CD14-positive monocyte (primary cell): Measurements from ENCODE around the gene POU2AF1. TPM values are rescaled to one million over a fixed set of nuclear protein-coding genes. Genes with fewer than 3 reads are reported as not detected.

Experiments
- DNase-seq, 3 donors: peaks; one replicate each; pipeline ENCODE4 v3.0.0-alpha.2; 2011 to 2022
- H2AFZ ChIP-seq: 2 replicates; pipeline ENCODE4 v1.6.0; 2012; ENCODE audit warnings: mild to moderate bottlenecking, low read depth, low read length, inconsistent platforms; ENCODE audit not compliant: insufficient read depth, poor library complexity, severe bottlenecking
- H3K27ac ChIP-seq, 2 donors: 1 replicate in 1 of 2; 2 replicates in 1 of 2; pipeline ENCODE4 v1.5.1; 2012 to 2013; ENCODE audit warnings: low read length in 2 of 2, control low read depth in 1 of 2, inconsistent platforms in 1 of 2, low read depth in 1 of 2, mild to moderate bottlenecking in 1 of 2
- H3K27me3 ChIP-seq, 2 donors: one replicate each; pipeline versions ENCODE4 v1.6.0 to v1.6.1; 2011 to 2013; ENCODE audit warnings: low read length in 2 of 2; ENCODE audit not compliant: control insufficient read depth in 2 of 2, insufficient read depth in 2 of 2
- H3K36me3 ChIP-seq, 2 donors: replicated peaks in 1 of 2; 1 replicate in 1 of 2; 2 replicates in 1 of 2; pipeline versions ENCODE4 v1.5.1 to v1.6.1; 2012 to 2013; ENCODE audit warnings: low read length in 2 of 2, control low read depth in 1 of 2, inconsistent platforms in 1 of 2, mild to moderate bottlenecking in 1 of 2; ENCODE audit not compliant: insufficient read depth in 2 of 2, control insufficient read depth in 1 of 2
- H3K4me1 ChIP-seq, 2 donors: 1 replicate in 1 of 2; 2 replicates in 1 of 2; pipeline versions ENCODE4 v1.5.1 to v1.6.1; 2012 to 2013; ENCODE audit warnings: low read length in 2 of 2, control low read depth in 1 of 2, inconsistent platforms in 1 of 2, mild to moderate bottlenecking in 1 of 2, moderate library complexity in 1 of 2; ENCODE audit not compliant: insufficient read depth in 2 of 2, control insufficient read depth in 1 of 2
- H3K4me2 ChIP-seq: replicated peaks from 2 replicates; pipeline ENCODE3; 2012; ENCODE audit warnings: low read length, moderate library complexity, mild to moderate bottlenecking; ENCODE audit not compliant: poor library complexity, severe bottlenecking; ENCODE audit errors: extremely low read depth
- H3K4me3 ChIP-seq, 3 experiments: fragments of 200-600 bp in 1 of 3; sonication (generic) in 1 of 3; replicated peaks in 1 of 3; 1 replicate in 2 of 3; 2 replicates in 1 of 3; pipeline ENCODE4 v1.5.1; 2011 to 2013; ENCODE audit warnings: low read length in 3 of 3, mild to moderate bottlenecking in 3 of 3, control low read depth in 2 of 3, low read depth in 2 of 3, inconsistent platforms in 1 of 3, moderate library complexity in 1 of 3
- H3K79me2 ChIP-seq: 2 replicates; pipeline ENCODE4 v1.6.0; 2012; ENCODE audit warnings: mild to moderate bottlenecking, control low read depth, inconsistent platforms, low read length, moderate library complexity; ENCODE audit not compliant: insufficient read depth
- H3K9ac ChIP-seq: 2 replicates; pipeline ENCODE4 v1.6.0; 2017; ENCODE audit warnings: low read length, mild to moderate bottlenecking; ENCODE audit not compliant: insufficient read depth, poor library complexity, severe bottlenecking
- H3K9me3 ChIP-seq, 2 donors: replicated peaks in 1 of 2; 1 replicate in 1 of 2; 2 replicates in 1 of 2; pipeline versions ENCODE4 v1.5.1 to v1.6.1; 2012 to 2013; ENCODE audit warnings: low read length in 2 of 2, control low read depth in 1 of 2; ENCODE audit not compliant: control insufficient read depth in 1 of 2, insufficient read depth in 1 of 2
- H4K20me1 ChIP-seq: 2 replicates; pipeline ENCODE4 v1.6.0; 2012; ENCODE audit warnings: mild to moderate bottlenecking, low read length, control low read depth, moderate library complexity; ENCODE audit not compliant: insufficient read depth
- H3K27ac Mint-ChIP-seq, 7 donors: one replicate each; pipeline ENCODE4 v1.8.0; 2020; ENCODE audit warnings: mild to moderate bottlenecking in 7 of 7, mixed read lengths in 7 of 7, moderate library complexity in 6 of 7, inconsistent platforms in 2 of 7
- H3K27me3 Mint-ChIP-seq, 3 donors: one replicate each; pipeline ENCODE4 v1.8.0; 2021 to 2022; ENCODE audit warnings: low read depth in 3 of 3, mild to moderate bottlenecking in 3 of 3, mixed read lengths in 3 of 3, moderate library complexity in 3 of 3, inconsistent platforms in 1 of 3
- H3K36me3 Mint-ChIP-seq, 2 donors: one replicate each; pipeline ENCODE4 v1.8.0; 2020; ENCODE audit warnings: mixed read lengths in 2 of 2, inconsistent platforms in 1 of 2, mild to moderate bottlenecking in 1 of 2
- H3K4me1 Mint-ChIP-seq: one replicate; pipeline ENCODE4 v1.8.0; 2020; ENCODE audit warnings: mild to moderate bottlenecking, mixed read lengths
- H3K4me3 Mint-ChIP-seq, 2 donors: one replicate each; pipeline ENCODE4 v1.8.0; 2020; ENCODE audit warnings: mild to moderate bottlenecking in 2 of 2, mixed read lengths in 2 of 2, moderate library complexity in 1 of 2
- H3K9me3 Mint-ChIP-seq, 7 donors: one replicate each; pipeline ENCODE4 v1.8.0; 2020 to 2022; ENCODE audit warnings: mixed read lengths in 7 of 7, mild to moderate bottlenecking in 6 of 7, moderate library complexity in 6 of 7, inconsistent platforms in 2 of 7
- CTCF ChIP-seq: fragments of 200-600 bp; IDR thresholded peaks from one replicate; pipeline ENCODE4 v1.8.0; 2022; ENCODE audit warnings: antibody characterized with exemption, mild to moderate bottlenecking
- WGBS: methylation state at CpG from one replicate; pipeline ENCODE4 v1.1.5; 2013; ENCODE audit warnings: missing lambda C conversion rate; ENCODE audit not compliant: insufficient coverage; 5-methylcytosine and 5-hydroxymethylcytosine counted together
- intact Hi-C, 2 donors: fragments of 100-400 bp; cut with micrococcal nuclease; formaldehyde crosslinking; loops; one replicate each; pipeline versions ENCODE4 v1.15.0 to v1.15.1; 2023
- polyA plus RNA-seq, 3 donors: library from polyadenylated mRNA; depleted of rRNA in 1 of 3; unstranded in 2 of 3; stranded (reverse) in 1 of 3; fragments of 300-500 nt in 2 of 3; fragments of >200 nt in 1 of 3; fragmentation: Illumina TruSeq in 2 of 3; gene quantifications; 1 replicate in 2 of 3; 2 replicates in 1 of 3; pipeline ENCODE4 v1.2.3, GENCODE V29; 2012 to 2021

The POU2AF1 gene
- polyA plus RNA-seq, 3 donors: 0.07 to 0.12 (median 0.09) TPM

DNA sequence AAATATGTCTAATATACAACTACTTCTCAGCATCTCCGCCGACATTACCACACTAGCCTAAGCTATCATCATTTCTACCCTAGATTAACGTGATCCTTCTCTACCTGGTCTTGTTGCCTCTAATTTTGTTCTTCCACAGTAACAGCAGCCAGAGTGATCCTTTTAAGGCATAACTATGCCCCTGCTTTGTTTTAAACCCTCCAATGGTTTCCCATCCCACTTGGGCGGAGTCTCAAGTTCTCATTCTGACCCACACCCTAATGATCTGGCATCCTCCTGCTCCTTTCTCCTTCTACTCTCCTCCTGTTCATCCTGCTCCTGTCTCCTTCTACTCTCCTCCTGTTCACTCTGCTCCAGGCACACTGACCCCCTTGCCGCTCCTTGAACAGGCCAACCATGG is 31.9 kb upstream of the POU2AF1 start:
- peaks cover 29% of the 10 kb centered on the region for H3K4me1 Mint-ChIP-seq
- H2AFZ ChIP-seq: no peak overlapping the region
- H3K9ac ChIP-seq: no peak overlapping the region
- no peaks in the 10 kb centered on the region for H4K20me1 ChIP-seq
- H3K36me3 Mint-ChIP-seq: no peaks in the 10 kb centered on the region
- H3K4me3 Mint-ChIP-seq: no peak overlapping the region
- 94% methylated on average over 5 of the region's 5 CpGs for WGBS
- no peak overlapping the region for H3K27ac Mint-ChIP-seq
- no peak for TF ChIP-seq CTCF
- H3K27me3 Mint-ChIP-seq: peaks cover 2 to 5% (median 2%) of the 10 kb centered on the region in 3 donors
- H3K4me3 ChIP-seq: no peak overlapping the region
- no peak for DNase-seq
- no peak overlapping the region for H3K27ac ChIP-seq
- peaks cover 0 to 3% (median 0%) of the 10 kb centered on the region in 7 donors for H3K9me3 Mint-ChIP-seq
- peaks cover 13 to 24% of the 10 kb centered on the region in 2 donors for H3K4me1 ChIP-seq
- no peaks in the 10 kb centered on the region for H3K36me3 ChIP-seq
- no peaks in the 10 kb centered on the region for H3K27me3 ChIP-seq
- H3K4me2 ChIP-seq: no peak overlapping the region
- intact Hi-C loops: no loop called here
- H3K9me3 ChIP-seq: no peaks in the 10 kb centered on the region
- no peaks in the 10 kb centered on the region for H3K79me2 ChIP-seq

GRCh38 chr11:111409915-111410314 is 30.8 kb upstream of the POU2AF1 start:
- no peak overlapping the region for H3K4me3 ChIP-seq
- Mint-ChIP-seq H3K36me3 (no peaks in the 10 kb centered on the region), H3K27ac (no peak overlapping the region), H3K27me3 (peaks cover 0 to 5% (median 2%) of the 10 kb centered on the region in 3 donors), H3K4me3 (no peak overlapping the region), H3K9me3 (peaks cover 0 to 7% (median 0%) of the 10 kb centered on the region in 7 donors), H3K4me1 (peaks cover 26% of the 10 kb centered on the region)
- intact Hi-C loops: no loop called here
- no peak overlapping the region for H3K27ac ChIP-seq
- no peaks in the 10 kb centered on the region for H3K79me2 ChIP-seq
- no peak overlapping the region for H3K4me2 ChIP-seq
- H3K36me3 ChIP-seq: no peaks in the 10 kb centered on the region
- no peak overlapping the region for H3K9ac ChIP-seq
- no CpG with 5 or more reads among the region's 1 CpG for WGBS
- no peaks in the 10 kb centered on the region for H3K9me3 ChIP-seq
- no peak overlapping the region for H2AFZ ChIP-seq
- peak; percentile 34 to 47 (median 46) for DNase-seq
- H3K4me1 ChIP-seq: peaks cover 13 to 24% of the 10 kb centered on the region in 2 donors
- H4K20me1 ChIP-seq: no peaks in the 10 kb centered on the region
- no peak for TF ChIP-seq CTCF
- H3K27me3 ChIP-seq: no peaks in the 10 kb centered on the region
